Lower leg skin (tissue), 4 donors: ENCODE data around the gene CCDC142. TPM values are rescaled to one million over a fixed set of nuclear protein-coding genes. Genes with fewer than 3 reads are reported as not detected.
A peak's percentile ranks its signal among the peaks of the same experiment; 100 is the strongest.

ENCODE experiments used
- DNase-seq, 2 donors: peaks; one replicate each; pipeline ENCODE4 v3.0.0-alpha.2; 2019; ENCODE audit warnings: low spot score in 2 of 2
- H3K4me3 ChIP-seq: fragments of 200-600 bp; sonication (generic); 2 replicates; pipeline ENCODE4 v1.5.1; 2017; ENCODE audit warnings: mild to moderate bottlenecking, low read depth; ENCODE audit not compliant: poor library complexity, severe bottlenecking
- CTCF ChIP-seq, 3 donors: fragments of 450-650 bp; IDR thresholded peaks; one replicate each; pipeline ENCODE4 v1.5.1; 2016; ENCODE audit warnings: antibody characterized with exemption in 3 of 3, mild to moderate bottlenecking in 3 of 3, moderate library complexity in 2 of 3
- POLR2A ChIP-seq, 2 donors: fragments of 450-650 bp; IDR thresholded peaks; one replicate each; pipeline ENCODE4 v1.6.1; 2016 to 2017; ENCODE audit warnings: antibody characterized with exemption in 2 of 2, mild to moderate bottlenecking in 1 of 2, moderate library complexity in 1 of 2
- WGBS, 2 donors: methylation state at CpG; one replicate each; pipeline ENCODE4 v1.1.5; 2018; 5-methylcytosine and 5-hydroxymethylcytosine counted together
- intact Hi-C: fragments of 100-400 bp; cut with DNase I; formaldehyde crosslinking; loops from one replicate; pipeline ENCODE4 v1.15.0; 2023; ENCODE audit warnings: low total_unique reads
- total RNA-seq, 4 donors: library from RNA; depleted of rRNA; stranded (reverse); fragments of >200 nt; gene quantifications; one replicate each; pipeline ENCODE4 v1.1.0, GENCODE V29; 2016

CCDC142 gene
- total RNA-seq, 4 donors from 2014 or later, result 11.7 to 16.1 (median 13.4) TPM

GRCh38 chr2:74503506-74504475 is 21.0 kb upstream of the CCDC142 start:
- intact Hi-C loops, result no loop called here
- no peak for DNase-seq
- 57 to 75% methylated on average over 35 to 45 of the region's 45 CpGs for WGBS, 2 donors
- no peak for TF ChIP-seq POLR2A (IDR thresholded peaks at IDR 0.05)
- TF ChIP-seq CTCF (IDR thresholded peaks at IDR 0.05), result no peak
- peak overlapping the region; percentile 40 for H3K4me3 ChIP-seq

- H3K4me3 ChIP-seq, result peak overlapping the region; percentile 40
- TF ChIP-seq CTCF (IDR thresholded peaks at IDR 0.05), result peak in 1 of 3 donors; percentile 8
- peak in 1 of 2 donors; percentile 23 for TF ChIP-seq POLR2A (IDR thresholded peaks at IDR 0.05)
- 4 to 5% methylated on average over 26 of the region's 67 CpGs for WGBS, 2 donors
- DNase-seq, result peak; percentile 84 to 97
- intact Hi-C loops, result no loop called here
Measured at GRCh38 chr2:74502720-74503505, 20.1 kb upstream of the CCDC142 start.

DNA sequence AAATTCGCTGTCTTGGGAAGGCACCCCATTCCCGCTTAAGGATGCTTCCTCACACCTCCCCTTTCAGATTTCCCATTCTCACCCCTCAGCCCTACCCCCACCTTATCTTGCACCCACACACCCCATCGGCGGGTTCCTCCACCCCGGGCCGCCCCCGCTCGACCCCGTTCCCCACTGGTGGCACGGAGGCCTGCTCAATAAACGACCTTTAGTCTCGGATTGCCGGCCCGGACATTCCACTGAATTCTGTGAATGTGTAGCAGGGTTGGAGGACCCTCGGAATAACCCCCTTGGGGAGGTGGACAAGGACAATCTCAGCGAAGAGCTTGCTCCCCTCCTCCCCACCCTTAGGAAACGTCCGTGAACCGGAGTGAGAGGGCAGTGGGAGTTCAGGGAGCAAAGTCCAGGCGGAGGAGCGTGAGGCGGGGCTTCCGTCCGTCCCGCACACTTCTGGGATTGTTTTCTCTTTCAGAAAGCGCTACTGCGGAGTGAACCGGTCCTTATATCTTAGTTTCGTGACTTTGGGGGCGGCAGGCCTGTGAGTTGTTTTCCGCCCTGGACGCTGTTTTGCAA is 19.4 kb upstream of the CCDC142 start:
- TF ChIP-seq POLR2A (IDR thresholded peaks at IDR 0.05) (no peak), CTCF (IDR thresholded peaks at IDR 0.05) (no peak)
- intact Hi-C loops, result no loop called here
- no peak for DNase-seq
- H3K4me3 ChIP-seq, result peak overlapping the region; percentile 40
- WGBS, 2 donors, result 19 to 21% methylated on average over 32 of the region's 32 CpGs

- no peak for DNase-seq
- no peak overlapping the region for H3K4me3 ChIP-seq
- intact Hi-C loops, result no loop called here
- no peak for TF ChIP-seq POLR2A (IDR thresholded peaks at IDR 0.05)
- no peak for TF ChIP-seq CTCF (IDR thresholded peaks at IDR 0.05)
- 83 to 84% methylated on average over 18 of the region's 18 CpGs for WGBS, 2 donors
Measured at GRCh38 chr2:74501335-74502071, 18.7 kb upstream of the CCDC142 start.

DNA sequence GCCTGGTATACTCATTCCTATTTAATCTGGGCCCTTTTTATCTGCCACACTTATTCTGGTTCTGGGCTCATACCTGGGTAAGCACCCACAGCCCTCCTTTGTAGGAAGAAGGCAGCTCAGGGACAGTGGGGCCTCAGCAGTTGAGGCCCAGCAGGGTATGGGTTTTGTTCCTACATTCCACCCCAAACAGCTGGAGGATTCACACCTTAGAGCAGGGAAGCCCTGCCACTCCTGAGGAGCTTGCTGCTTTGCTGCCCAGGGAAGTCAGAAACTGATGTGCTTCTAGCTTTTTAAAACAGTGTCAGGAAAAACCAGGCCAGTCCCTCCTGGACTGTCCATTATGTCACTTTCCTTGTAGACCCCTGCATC is 17.8 kb upstream of the CCDC142 start:
- no peak for DNase-seq
- intact Hi-C loops, result no loop called here
- no peak overlapping the region for H3K4me3 ChIP-seq
- TF ChIP-seq POLR2A (IDR thresholded peaks at IDR 0.05), result no peak
